Measurements from ENCODE around the gene NUDT14.

The NUDT14 gene

DNA sequence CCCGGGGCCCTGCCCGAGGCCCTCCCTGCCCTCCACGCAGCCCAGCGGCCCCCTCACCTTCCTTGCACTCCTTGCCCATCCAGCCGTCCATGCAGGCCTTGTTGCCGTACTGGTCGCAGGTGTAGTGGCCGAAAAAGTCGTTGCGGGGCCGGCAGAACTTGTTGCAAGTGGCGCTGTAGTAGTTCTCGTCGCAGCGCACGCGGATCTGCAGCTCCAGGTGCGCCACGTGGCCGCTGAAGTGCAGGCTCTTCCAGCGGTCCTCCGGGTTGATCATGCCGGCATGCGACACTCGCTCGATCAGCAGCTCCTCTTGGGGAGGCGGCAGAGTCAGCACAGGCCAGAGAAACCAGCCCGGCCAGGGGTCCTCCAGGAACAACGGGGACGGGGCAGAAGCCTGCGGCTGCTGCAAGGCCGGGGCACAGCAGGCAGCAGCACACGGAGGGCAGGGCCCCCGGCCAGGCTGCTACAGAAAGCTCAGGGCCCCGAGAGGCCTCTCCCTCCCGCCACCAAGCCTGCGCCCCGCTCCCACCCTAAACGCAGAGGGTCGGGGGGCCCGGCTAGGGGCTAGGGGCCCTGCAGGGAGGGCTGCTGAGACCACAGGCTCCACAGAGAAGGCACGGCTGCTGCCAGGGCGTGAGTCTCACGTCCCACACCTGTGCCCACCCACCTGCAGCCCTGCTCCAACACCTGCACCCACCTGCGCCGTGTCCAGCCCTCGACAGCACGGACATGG lies 25.3 kb downstream of the NUDT14 start:
- DNase-seq: no peak

DNA sequence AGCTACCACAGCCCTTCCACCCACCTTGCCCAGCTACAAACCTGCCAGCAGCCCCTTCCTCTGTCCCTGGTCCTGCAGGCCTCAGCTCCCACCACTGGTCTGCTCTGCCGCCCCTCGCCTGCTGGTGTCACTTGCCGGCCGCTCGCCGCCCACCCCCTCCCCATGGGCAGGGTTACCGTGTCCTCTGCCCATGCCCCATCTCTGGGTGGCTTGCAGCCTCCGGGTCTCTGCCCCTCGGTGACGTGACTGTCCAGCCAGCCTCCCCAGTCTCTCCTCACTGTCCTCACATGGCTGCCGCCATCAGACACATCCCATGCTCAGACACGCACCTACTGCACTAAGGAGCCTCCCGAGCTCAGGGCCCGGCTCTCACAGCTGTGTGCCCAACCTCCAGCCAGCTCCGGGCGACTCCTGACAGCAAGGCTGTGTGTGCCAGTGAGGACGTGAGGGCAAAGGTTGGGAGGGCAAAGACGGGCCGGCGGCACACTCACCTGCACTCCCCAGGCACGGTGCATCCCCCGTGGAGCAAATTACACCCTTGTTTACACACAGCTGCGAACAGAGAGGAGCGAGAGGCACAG lies 26.0 kb downstream of the NUDT14 start:
- DNase-seq: no peak

DNA sequence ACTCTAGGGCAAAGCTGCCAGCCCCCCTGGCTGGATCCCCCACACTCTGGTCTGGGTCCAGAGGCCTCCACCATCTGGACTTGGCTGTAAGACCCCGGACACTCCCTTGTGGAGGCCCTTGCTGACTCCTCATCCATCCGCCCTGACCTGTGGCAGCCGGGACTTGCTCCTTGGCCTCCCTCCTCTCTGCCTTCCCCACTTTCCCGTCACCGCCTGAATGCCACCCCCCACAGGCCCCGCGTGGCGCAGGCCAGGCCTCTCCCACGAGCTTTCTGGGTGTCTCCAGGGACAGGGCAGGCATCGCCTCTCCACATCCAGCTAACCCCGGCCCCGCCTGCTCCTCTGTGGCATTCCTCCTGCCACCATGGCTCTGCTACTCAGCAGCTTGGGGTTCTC lies 26.6 kb downstream of the NUDT14 start:
- no peak for DNase-seq

DNA sequence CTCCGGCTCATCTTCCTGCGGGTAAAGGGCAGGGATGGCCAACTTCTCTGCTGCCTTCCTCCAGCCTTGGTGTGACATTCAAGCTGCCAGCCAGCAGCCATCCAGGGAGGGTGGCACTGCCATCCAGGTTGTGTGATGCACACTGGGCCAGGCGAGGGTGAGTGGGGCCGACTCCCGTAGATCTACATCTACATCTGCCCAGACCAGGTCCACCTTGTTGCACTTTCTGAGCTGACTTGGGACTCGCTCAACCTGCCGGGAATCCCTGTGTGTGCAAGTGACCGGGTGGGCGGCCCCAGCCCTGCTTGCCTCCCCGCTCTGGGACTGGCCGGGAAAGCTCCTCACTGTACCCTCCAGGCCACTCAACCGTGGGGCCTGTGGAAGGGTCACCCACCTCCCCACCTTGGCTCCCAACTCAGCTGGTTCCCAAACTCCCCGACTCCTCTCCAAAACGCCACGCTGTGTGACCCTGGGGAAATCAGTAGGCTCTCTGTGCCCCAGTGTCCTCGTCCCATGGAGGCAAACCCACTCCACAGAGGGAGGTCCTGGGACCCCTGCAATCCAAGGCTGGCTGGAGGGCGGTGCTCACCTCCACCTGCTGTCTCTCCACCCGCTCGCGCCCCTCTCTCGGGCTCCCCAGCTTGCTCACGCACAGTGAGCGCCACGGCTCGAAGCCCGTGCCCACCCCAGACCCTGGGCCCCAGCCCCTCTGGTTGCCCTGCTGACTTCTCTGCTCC lies 27.2 kb downstream of the NUDT14 start:
- DNase-seq: no peak

DNA sequence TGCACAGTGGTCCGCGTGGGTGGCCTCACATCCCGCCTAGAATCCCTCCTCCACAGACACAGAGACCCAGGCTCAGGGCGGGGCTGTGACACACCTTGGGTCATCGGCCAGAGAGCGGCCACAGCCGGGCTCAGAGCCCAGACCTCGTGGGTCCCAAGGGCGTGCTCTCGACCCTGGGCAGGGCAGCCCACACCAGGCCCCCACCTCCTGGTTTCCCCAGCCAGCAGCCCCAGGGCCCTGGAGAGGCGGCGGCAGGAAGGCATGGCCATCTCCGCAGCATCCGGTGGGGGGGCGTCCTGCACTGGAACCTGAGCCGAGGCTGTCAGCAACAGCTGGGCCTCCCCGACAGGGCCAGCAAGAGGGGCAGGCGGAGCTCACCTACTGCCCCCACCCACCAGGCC lies 27.8 kb downstream of the NUDT14 start:
- DNase-seq: no peak

DNA sequence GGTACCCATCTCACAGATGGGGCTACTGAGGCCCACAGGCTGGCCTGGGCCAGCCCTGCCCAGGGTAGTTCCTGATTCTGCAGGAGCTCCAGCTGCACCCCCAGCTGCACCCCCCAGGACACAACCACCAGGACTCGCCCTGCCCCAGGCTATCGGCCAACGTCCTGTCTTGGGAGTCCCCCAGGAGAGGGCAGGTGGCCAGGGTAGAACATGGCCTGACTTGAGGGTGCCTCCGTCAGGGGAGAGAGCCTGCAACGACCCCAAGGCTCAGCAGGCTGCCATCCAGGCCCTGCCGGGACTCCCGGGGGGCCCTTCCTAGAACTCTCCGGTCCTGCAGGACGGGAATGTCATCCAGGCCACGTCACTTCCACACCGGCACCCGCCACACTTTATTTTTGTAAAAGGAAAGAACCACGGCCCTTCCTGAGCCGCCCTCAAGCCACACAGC lies 28.3 kb downstream of the NUDT14 start:
- no peak for DNase-seq

DNA sequence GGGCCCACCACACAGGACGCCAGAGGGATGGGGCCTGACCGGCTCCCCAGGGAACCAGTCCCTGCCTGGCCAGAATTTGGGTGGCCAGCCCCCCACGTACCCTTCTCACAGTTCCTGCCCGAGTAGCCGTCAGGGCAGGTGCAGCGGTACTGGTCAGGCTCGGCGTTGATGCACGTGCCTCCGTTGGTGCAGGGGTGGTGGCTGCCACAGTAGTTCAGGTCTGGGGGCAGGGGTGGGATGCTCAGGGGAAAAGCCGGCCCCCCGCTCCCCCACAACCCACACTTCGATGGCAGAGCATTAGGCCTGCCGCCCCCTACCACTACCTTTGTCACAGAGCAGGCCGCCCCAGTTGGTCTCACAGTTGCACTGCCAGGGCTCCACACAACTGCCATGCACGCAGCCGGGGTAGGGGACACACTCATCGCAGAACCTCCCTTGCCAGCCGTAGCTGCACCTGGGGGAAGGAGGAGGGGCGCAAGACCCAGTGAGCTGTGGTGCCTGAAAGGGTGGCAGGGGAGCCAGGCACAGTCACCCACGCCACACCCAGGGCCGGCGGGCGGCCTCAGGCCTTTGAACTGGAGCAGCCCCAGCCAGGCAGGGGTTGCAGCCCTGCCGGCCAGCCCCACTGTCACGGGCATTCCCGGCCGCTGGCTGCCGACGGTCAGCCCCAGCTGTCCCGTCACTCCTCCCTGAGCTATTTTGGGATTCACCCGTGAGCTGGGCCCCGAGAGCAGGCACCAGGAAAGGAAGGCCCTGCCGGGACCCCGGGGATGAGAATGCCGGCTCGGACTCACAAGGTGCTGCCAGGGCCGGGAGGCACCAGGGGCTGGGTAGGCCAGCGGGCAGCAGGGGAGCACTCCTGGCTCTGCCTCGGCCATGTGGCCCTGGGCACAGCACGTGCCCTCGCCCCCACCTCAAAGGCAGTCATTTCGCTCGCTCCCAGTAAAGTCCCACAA lies 29.0 kb downstream of the NUDT14 start:
- DNase-seq: no peak

DNA sequence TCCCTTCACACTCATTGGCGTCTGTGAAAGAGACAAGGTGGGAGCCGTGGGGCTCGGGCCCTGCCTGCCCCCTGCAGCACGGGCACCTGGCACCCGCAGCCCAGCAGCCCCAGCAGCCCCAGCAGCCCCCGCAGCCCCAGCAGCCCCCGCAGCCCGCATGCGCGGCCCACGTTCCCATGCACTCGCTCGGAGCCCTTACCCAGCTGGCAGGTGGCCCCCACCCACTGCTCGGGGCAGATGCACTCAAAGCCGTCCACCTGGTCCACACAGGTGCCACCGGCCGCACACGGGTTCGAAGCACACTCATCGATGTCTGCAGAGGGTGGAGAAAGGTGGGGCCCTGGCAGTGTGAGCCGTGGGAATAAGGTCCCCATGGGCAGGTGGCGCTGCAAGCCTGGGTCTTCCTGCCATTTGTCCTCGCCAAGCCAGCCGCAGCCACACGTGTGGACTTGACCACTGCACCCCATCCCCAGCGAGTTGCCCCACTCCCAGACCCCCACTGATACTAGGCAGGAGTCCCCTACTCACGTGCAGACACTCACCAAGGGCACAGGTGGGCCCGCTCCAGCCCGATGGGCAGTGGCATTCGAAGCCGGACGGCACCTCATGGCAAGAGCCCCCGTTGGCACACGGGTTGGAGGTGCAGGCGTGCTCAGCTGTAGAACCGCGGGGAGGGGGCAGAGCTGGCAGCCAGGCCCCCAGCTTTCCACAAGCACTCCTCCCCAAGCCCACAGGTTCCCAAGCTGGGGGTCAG lies 29.9 kb downstream of the NUDT14 start:
- DNase-seq: no peak

DNA sequence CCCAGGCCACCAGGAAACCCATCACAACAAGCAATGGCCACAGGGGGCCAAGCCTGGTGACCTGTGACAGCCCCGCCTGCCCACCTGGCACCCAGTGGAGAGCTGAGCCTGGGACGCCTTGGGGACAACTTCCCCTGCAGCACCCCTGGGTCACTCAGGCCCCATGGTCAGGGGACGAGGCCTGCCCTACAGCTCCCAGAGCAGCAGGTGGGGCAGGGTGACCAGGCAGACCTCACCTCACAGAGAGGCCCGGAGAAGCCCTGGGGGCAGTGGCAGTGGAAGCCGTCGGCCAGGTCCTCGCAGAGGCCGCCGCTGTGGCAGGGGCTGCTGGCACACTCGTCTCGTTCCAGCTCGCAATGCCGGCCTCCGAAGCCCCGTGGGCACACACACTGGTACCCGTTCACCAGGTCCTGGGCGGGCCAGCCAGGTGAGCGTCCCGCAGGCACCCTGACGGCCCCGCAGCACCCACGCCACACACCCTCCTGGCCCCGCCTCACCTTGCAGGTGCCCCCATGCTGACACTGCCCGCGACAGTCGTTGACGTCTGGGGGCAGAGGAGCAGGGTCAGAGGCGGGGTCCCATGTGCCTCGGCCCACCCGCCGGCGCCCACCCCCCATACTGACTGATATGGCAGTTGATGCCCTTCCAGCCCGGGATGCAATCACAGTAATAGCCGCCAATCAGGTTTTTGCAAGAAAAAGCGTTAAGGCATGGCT lies 30.6 kb downstream of the NUDT14 start:
- DNase-seq: no peak

DNA sequence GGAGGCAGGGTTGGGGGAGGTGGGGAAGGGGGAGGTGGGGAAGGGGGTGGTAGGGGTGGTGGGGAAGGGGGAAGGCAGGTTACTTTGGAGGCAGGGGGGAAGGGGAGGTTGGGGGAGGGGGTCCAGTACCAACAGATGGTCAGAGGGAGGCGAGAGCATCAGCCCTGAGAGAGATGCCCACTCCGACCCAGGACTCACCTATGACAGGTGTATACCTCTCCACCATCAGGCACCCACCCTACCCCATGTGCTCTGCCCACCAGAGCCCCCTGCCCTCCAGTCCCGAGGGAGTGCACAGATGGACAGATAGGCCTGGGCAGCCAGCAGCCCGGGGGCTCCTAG lies 31.1 kb downstream of the NUDT14 start:
- no peak for DNase-seq

DNA sequence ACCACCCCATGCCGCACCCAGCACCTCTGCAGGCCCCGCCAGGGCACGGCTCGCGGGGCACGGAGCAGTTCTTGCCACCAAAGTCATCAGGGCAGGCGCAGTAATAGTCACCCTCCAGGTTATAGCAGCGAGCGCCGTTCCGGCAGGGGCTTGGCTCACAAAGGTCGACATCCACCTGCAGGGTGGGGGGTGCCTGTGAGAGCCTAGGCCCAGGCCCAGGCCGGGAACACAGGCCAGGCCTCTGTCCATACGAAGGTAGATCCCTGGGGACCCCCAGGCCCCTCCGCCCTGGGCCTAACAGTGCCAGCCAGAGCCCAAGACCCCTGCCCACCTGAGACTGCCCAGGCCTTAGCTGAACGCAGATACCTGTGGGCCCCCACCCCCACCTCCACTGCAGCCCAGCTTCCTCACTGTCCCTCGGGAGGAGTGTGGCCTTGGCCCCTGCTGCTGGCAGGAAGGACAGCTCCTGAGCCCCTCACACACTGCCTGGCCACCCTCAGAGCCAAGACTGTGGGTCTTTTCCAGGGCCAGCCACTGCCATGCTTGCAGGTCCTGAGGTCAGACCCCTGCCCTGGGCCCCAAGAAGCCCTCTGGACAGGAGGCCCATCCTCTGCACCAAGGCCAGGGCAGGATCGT lies 31.8 kb downstream of the NUDT14 start:
- DNase-seq: no peak

DNA sequence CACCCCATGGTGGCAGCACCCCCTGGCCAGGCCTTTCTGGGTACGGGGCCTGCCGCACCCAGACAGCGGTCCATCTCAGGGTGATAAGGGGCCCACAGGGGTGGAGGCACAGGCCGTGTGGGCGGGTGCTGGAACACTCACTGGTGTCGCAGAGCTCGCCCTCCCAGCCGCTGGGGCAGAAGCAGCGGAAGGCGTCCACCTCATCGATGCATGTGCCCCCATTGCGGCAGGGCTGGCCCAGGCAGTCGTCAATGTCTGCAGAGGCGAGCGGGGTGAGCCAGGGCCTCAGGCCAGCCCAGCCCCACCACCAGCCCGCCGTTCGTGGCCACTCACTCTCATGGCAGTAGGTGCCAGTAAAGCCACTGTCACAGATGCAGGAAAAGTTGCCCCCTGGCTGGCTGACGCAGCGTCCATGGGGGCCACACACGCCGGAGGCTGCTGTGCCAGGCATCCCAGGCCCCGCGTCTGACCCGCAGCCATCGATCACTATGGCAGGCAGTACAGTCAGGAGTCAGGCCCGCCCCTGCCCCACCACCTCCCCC lies 32.4 kb downstream of the NUDT14 start:
- DNase-seq: no peak

DNA sequence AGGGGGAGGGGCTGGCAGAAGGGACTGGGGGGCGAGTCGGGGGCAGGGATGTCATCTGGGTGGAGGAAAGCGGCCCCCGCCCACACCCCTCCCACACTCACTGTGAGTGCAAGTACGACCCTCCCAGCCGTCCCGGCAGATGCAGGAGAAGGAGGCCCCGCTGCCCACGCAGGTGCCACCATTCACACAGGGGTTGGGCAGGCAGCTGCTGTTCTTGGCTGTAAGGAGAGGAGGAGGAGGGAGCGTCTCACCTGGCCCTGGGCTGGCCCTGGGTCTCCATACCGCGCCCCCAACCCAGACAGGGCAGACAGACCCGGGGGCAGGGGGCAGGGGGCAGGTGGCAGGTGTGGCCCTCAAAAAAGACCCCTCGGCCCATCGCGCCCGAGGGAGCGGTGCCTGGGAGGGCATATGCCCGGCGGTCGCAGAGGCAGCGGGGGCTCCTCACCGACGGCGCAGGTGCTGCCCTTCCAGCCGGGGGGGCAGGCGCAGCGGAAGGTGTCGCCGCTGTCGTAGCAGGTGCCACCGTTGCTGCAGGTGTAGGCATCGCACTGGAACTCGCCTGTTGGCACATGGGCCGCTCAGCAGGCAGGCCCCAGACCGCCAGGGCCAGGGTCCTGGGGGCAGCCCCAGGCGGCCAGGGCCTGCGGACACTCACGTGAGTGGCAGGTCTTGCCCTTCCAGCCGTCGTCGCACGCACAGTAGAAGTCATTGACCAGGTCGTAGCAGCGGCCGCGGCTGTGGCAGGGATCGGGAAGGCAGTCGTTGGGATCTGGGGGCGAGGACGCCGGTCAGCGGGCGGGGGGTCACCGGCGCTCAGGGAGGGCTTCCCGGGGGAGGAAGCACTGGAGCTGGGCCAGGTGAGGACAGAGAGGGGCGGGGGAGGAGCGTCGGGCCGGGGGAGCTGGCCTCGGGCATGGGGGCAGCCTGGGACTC lies 33.2 kb downstream of the NUDT14 start:
- DNase-seq: no peak

DNA sequence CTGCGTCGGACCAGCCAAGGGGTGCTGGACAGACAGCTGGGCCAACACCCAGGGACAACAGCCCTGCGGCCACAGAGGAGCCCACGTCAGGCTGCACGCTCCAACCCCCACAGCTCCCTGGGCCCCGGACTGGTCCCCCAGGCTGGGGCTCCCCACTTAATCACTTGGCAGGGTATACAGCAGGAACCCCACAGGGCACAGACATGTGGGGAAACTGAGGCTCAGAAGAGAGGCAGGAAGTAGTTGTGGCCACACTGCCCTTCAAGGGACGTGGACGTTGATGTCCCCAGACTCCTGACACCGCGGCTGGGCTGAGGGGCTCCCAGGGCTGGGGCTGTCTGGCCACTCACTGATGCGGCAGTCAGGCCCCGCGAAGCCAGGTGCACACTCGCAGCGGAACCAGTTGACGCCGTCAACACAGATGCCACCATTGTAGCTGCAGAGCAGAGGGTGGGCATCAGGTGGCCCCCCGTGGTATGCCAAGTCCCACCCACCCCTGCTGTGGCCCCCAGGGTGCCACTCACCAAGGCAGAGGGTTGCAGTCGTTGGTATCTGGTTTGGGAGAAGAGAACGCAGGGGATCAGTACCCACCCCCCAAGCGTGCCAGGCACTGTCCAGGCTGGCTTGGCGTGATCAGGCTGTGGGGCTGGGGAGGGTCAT lies 34.0 kb downstream of the NUDT14 start:
- DNase-seq: no peak

DNA sequence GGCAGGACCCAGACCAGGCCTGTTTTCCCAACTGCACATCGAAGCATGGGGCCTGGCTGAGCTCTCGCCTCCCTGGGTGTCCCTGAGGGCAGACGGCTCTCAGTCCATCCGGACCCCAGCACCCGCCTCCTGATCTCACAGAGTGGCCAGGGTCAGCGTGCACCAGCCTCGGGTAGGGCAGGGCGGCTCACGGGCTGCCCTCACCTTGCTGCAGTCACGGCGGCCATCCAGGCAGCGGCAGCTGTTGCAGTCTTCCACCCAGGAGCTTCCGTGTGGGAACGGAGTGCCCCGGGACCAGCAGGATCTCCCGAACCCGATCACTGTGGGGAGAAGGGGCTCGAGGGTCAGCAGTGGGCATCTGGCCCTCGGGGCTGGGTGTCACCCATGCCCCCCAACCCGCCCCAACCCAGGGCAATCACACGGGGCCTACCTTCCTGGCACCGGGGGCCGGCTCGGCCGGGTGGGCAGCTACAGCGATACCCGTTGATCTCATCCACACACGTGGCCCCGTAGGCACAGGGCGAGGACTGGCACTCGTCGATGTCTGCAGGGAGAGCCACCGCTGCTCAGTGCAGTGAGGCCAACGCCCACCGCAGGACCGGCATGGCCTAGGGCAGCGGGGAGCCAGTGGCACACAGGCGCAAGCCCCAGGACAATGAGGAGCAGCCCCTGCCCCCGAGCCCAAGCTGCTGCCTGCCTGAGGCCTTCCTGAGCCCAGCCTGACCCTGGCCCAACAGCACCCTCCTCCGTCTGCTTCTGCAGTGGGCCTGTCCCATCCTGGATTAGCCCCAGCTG lies 34.7 kb downstream of the NUDT14 start:
- no peak for DNase-seq

DNA sequence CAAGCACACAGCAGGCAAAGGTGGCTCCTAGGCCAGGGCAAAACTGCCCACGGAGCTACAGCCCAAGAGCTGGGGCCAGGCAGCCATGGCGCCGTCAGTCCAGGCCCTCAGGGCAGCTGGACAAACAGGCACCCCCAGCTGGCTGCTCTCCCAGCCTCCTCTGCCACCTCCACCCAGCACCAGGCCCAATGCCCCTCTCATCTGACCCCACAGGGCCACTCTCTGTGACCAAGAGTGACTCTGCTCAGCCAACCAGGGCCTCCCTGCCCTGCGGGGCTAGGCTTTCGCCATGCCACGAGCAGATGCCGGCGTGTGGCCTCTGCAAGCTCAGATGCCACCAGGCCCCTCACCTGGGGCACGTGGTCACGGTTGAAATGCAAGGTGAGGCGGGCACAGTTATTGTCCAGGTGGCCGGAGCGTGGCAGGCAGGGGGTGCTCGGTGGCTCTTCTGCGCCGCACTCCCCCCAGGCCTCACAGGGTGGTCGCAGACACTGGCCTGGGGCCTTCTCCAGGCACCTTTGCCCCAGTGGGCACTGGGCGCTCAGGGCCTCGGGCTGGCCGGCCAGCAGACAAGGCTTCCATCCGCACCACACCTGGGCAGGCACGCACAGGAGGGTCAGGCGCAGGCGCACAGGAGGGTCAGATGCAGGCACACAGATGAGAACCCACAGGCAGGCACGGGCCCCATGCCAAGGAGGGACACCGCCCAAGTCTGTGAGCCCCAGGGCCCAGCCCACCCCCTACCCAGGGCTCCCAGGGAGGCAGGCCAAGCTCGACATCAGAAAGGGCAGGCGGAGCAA lies 35.5 kb downstream of the NUDT14 start:
- no peak for DNase-seq

DNA sequence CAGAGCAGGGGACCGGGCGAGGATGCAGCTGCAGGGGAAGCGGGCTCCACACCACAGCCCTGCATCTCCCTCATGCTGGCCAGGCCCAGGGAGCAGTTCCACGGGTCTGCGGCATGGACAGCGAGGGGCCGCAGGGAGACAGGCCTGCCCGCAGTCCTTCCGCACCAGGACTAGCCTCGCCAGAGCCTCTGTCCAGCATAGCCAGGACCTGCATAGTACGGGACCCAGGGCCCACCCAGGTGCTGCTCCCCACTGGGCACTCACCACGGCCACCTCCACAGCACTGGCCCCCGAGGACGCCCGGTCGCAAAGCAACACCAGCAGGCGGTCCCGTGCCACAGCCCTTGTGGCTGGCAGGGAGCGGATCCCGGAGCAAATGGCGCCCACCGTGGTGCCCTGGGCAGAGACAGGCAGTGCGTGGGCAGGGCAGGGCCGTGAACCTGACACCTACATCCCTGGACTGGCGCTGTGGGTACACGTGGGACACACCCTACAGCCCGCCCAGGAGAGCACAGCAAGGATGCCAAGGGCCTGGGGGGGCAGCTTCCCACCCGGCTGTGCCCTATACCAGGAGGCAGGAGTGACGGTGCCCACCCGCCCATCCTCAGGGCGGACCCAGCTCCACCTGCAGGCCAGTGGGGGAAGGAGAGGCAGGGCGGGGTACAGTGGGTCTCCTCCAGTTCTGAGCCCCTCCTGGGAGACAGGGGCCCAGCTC lies 36.3 kb downstream of the NUDT14 start:
- no peak for DNase-seq

All from NCI-H526 (cell line).